Transverse colon (tissue), 4 donors: Measurements from ENCODE around the gene RAD51AP1.

Source experiments
- POLR2A ChIP-seq: fragments of 450-650 bp; IDR thresholded peaks from one replicate; pipeline ENCODE4 v1.6.1; 2016; ENCODE audit warnings: antibody characterized with exemption, mild to moderate bottlenecking, moderate library complexity
- POLR2AphosphoS5 ChIP-seq, 3 donors: sonication (generic); formaldehyde crosslinking; IDR thresholded peaks; one replicate each; pipeline ENCODE4 v1.6.1; 2016; ENCODE audit warnings: antibody characterized with exemption in 3 of 3
- TF ChIP-seq, protein P1 (sequence below), 5 experiments: fragments of 200-600 bp in 3 of 5; fragments of 450-650 bp in 2 of 5; sonication (generic) in 3 of 5; IDR thresholded peaks; 1 replicate in 2 of 5; 2 replicates in 3 of 5; pipeline ENCODE4 v1.5.1; 2016 to 2017; ENCODE audit warnings: antibody characterized with exemption in 5 of 5, inconsistent platforms in 3 of 5, mild to moderate bottlenecking in 2 of 5, moderate library complexity in 1 of 5

DNA sequence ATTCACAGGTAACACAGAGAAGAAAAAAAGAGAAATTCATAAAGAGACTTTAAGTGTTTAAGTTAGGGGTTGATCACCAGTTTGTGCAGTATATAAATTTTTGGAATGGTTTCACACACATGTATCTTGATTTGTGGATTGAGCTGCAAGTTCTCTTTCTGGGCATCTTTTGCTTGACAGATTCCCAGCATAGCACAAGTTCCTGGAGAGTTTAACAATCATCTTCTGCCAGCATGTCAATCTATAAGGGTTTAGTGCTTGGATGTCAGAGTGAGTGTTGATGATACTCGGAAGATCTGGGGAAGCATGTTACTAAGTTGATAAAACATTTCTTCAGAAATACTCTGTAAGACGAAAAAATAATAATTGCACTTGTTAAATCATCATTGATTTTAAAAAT lies 49.1 kb upstream of the RAD51AP1 start:
- TF ChIP-seq POLR2A, result no peak
- TF ChIP-seq, protein P1, sequence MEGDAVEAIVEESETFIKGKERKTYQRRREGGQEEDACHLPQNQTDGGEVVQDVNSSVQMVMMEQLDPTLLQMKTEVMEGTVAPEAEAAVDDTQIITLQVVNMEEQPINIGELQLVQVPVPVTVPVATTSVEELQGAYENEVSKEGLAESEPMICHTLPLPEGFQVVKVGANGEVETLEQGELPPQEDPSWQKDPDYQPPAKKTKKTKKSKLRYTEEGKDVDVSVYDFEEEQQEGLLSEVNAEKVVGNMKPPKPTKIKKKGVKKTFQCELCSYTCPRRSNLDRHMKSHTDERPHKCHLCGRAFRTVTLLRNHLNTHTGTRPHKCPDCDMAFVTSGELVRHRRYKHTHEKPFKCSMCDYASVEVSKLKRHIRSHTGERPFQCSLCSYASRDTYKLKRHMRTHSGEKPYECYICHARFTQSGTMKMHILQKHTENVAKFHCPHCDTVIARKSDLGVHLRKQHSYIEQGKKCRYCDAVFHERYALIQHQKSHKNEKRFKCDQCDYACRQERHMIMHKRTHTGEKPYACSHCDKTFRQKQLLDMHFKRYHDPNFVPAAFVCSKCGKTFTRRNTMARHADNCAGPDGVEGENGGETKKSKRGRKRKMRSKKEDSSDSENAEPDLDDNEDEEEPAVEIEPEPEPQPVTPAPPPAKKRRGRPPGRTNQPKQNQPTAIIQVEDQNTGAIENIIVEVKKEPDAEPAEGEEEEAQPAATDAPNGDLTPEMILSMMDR (IDR thresholded peaks at IDR 0.05), result no peak
- TF ChIP-seq POLR2AphosphoS5 (IDR thresholded peaks at IDR 0.05), result no peak
